ENCODE data around the gene ANKRD40. TPM values are rescaled to one million over a fixed set of nuclear protein-coding genes. Genes with fewer than 3 reads are reported as not detected.

ANKRD40 gene
- total RNA-seq, 1 experiment from 2014 or later = 83.1 TPM

GRCh38 chr17:50697663-50698272 lies 9.9 kb downstream of the ANKRD40 start:
- no peak for DNase-seq (ENCODE audit: low read depth in 1 of 2, low spot score in 2 of 2)
- Histone ChIP-seq H3K27me3 (replicated peaks) (no peaks in the 10 kb centered on the region), H3K9me3 (replicated peaks) (no peaks in the 10 kb centered on the region; the same call in 1 of the 2 replicates), H3K4me3 (no peak overlapping the region), H3K36me3 (peaks cover 98% of the 10 kb centered on the region), H3K27ac (no peak overlapping the region), H3K4me1 (replicated peaks) (peaks cover 19% of the 10 kb centered on the region)

GRCh38 chr17:50697062-50697461 lies 10.7 kb downstream of the ANKRD40 start:
- no peak for DNase-seq (ENCODE audit: low read depth in 1 of 2, low spot score in 2 of 2)
- H3K36me3 ChIP-seq = peaks cover 98% of the 10 kb centered on the region

GRCh38 chr17:50696365-50696879 lies 11.3 kb downstream of the ANKRD40 start:
- no peak overlapping the region for H3K4me3 ChIP-seq
- DNase-seq (ENCODE audit: low read depth in 1 of 2, low spot score in 2 of 2) = no peak
- peaks cover 95% of the 10 kb centered on the region for H3K36me3 ChIP-seq
- no peaks in the 10 kb centered on the region; the same call in 1 of the 2 replicates for H3K9me3 ChIP-seq (replicated peaks)
- H3K27ac ChIP-seq = no peak overlapping the region
- H3K27me3 ChIP-seq (replicated peaks) = no peaks in the 10 kb centered on the region
- H3K4me1 ChIP-seq (replicated peaks) = peaks cover 21% of the 10 kb centered on the region

More at GRCh38 chr17:50697062-50697461, 10.7 kb downstream of the ANKRD40 start:
- Histone ChIP-seq H3K4me3 (no peak overlapping the region), H3K27me3 (replicated peaks) (no peaks in the 10 kb centered on the region), H3K4me1 (replicated peaks) (peaks cover 21% of the 10 kb centered on the region), H3K27ac (no peak overlapping the region), H3K9me3 (replicated peaks) (no peaks in the 10 kb centered on the region; the same call in 1 of the 2 replicates)

- Histone ChIP-seq H3K27ac (no peak overlapping the region; the same call in 1 of the 2 replicates), H3K4me3 (no peak overlapping the region)
- DNase-seq (ENCODE audit: low read depth in 1 of 2, low spot score in 2 of 2) = no peak
These were observed 14.6 kb downstream of the ANKRD40 start for GRCh38 chr17:50693036-50693682.

DNA sequence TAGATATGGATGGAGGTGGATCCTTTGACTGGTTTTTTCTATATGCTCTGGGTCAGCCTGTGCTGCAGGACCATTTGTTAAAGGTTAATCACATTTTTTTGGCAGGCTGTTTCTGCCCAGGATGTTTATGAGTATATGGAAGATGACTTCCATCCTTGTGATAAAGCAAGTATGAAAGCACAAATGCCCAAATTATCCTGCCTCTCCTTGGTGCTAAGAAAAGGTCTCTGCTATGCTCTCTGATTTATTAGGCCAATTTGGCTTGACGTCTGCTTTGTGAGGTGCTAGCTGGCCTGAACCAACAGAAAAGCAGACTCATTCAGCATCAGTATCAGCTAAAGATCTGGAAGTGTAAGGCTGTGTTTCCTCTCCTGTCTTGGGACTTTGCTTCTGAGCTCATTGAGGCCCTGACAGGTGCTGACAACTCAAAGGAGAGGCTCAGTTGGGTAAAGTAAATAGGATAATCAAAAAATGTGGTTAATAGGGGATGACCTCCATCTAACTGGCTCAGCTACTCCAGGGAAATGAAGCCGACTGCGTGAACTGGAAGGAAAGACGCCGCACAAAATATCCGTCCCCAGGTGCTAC lies 15.2 kb downstream of the ANKRD40 start:
- peaks cover 58% of the 10 kb centered on the region for H3K36me3 ChIP-seq
- H3K27ac ChIP-seq = no peak overlapping the region

More at GRCh38 chr17:50693036-50693682, 14.6 kb downstream of the ANKRD40 start:
- Histone ChIP-seq H3K9me3 (replicated peaks) (no peaks in the 10 kb centered on the region; the same call in 1 of the 2 replicates), H3K36me3 (peaks cover 64% of the 10 kb centered on the region), H3K27me3 (replicated peaks) (no peaks in the 10 kb centered on the region), H3K4me1 (replicated peaks) (peaks cover 21% of the 10 kb centered on the region)

DNA sequence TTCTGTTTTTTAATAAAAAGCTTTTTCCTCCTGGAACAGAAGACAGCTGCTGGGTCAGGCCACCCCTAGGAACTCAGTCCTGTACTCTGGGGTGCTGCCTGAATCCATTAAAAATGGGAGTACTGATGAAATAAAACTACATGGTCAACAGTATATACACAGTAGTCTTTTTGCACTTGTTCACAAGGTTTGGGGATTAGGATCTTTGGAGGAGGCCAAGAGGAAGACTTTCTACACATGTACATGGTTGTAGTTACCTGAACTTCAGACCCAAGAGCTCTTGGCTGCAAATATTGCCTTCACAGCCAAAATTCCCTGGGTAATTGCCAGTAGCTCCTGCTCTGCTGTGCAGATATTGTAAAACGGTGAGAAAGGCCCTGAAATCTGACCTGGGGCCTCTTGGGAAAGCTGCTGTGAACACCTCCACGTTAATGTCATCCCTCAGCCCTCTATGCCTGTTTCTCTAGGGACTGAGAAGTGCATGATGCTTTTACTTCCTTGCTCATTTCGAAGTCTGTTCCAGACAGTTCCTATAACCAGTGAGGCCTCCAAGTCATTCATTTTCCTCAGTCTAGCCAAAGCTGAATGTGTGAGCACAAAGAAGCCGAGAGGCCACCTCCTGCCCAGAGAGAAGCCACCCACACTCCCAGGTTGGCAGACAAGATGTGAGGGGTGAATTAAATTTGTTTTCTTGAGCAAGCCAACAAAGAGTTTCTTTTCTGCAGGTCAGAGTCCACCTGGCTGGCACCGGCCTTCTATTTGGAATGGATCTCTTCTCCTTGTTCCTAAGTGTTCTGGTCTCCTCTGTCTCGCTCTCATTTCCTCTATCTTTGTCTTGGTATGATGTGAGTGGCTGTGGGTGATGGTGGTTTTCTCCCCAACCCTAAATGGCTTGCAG lies 15.9 kb downstream of the ANKRD40 start:
- peaks cover 25% of the 10 kb centered on the region for H3K4me1 ChIP-seq (replicated peaks)
- no peaks in the 10 kb centered on the region for H3K27me3 ChIP-seq (replicated peaks)
- no peak overlapping the region for H3K4me3 ChIP-seq
- H3K9me3 ChIP-seq (replicated peaks) = no peaks in the 10 kb centered on the region
- peaks cover 50% of the 10 kb centered on the region for H3K36me3 ChIP-seq
- no peak for DNase-seq (ENCODE audit: low read depth in 1 of 2, low spot score in 2 of 2)
- H3K27ac ChIP-seq = no peak overlapping the region

More for the DNA sequence above, 15.2 kb downstream of the ANKRD40 start:
- Histone ChIP-seq H3K9me3 (replicated peaks) (no peaks in the 10 kb centered on the region; the same call in 1 of the 2 replicates), H3K4me1 (replicated peaks) (peaks cover 21% of the 10 kb centered on the region), H3K4me3 (no peak overlapping the region), H3K27me3 (replicated peaks) (no peaks in the 10 kb centered on the region)
- DNase-seq (ENCODE audit: low read depth in 1 of 2, low spot score in 2 of 2) = no peak

DNA sequence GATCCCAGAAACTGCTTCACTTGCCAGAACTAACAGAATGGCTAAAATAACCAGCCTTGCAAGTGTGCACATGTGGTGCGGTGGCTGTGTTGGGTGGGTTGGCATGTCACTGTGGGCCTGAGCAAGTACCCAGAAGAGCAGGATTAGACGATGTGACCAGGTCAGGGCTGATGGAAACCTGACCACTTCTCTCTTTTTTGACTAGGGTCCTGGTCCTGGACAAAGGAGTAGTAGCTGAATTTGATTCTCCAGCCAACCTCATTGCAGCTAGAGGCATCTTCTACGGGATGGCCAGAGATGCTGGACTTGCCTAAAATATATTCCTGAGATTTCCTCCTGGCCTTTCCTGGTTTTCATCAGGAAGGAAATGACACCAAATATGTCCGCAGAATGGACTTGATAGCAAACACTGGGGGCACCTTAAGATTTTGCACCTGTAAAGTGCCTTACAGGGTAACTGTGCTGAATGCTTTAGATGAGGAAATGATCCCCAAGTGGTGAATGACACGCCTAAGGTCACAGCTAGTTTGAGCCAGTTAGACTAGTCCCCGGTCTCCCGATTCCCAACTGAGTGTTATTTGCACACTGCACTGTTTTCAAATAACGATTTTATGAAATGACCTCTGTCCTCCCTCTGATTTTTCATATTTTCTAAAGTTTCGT lies 16.7 kb downstream of the ANKRD40 start:
- H3K27ac ChIP-seq = no peak overlapping the region
- H3K4me1 ChIP-seq (replicated peaks) = peaks cover 31% of the 10 kb centered on the region

GRCh38 chr17:50689956-50690886 lies 17.5 kb downstream of the ANKRD40 start:
- Histone ChIP-seq H3K4me3 (no peak overlapping the region), H3K27me3 (replicated peaks) (no peaks in the 10 kb centered on the region), H3K27ac (no peak overlapping the region), H3K36me3 (peaks cover 34% of the 10 kb centered on the region), H3K4me1 (replicated peaks) (peaks cover 31% of the 10 kb centered on the region), H3K9me3 (replicated peaks) (no peaks in the 10 kb centered on the region)
- no peak for DNase-seq (ENCODE audit: low read depth in 1 of 2, low spot score in 2 of 2)

More for the DNA sequence above, 16.7 kb downstream of the ANKRD40 start:
- Histone ChIP-seq H3K4me3 (no peak overlapping the region), H3K9me3 (replicated peaks) (no peaks in the 10 kb centered on the region), H3K36me3 (peaks cover 42% of the 10 kb centered on the region), H3K27me3 (replicated peaks) (no peaks in the 10 kb centered on the region)
- DNase-seq (ENCODE audit: low read depth in 1 of 2, low spot score in 2 of 2) = no peak

- no peak for DNase-seq (ENCODE audit: low read depth in 1 of 2, low spot score in 2 of 2)
- H3K36me3 ChIP-seq = peaks cover 25% of the 10 kb centered on the region
- H3K4me1 ChIP-seq (replicated peaks) = peaks cover 24% of the 10 kb centered on the region
- no peak overlapping the region for H3K4me3 ChIP-seq
- H3K27me3 ChIP-seq (replicated peaks) = no peaks in the 10 kb centered on the region
- no peaks in the 10 kb centered on the region for H3K9me3 ChIP-seq (replicated peaks)
- H3K27ac ChIP-seq = no peak overlapping the region
These were observed 18.5 kb downstream of the ANKRD40 start for GRCh38 chr17:50689251-50689650.

DNA sequence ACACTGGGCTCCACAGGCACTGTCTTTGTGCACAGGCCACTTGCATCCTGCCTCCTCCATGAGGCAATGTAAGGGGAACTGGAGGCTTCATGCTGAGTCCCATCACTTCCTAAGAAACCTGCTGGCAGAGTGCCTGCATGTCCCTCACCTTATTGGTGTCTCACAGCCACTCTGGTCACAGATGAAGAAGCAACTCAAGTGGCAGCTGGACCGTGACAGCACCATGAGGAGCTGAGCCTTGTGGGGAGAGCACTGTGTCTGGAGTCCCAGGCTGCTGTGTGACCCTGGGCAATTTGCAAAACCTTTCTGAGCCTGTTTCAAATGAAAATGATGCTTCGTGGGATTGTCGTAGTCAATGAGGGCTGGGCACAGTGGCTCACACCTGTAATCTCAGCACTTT lies 19.5 kb downstream of the ANKRD40 start:
- no peak overlapping the region for H3K4me3 ChIP-seq
- H3K27me3 ChIP-seq (replicated peaks) = no peaks in the 10 kb centered on the region
- peaks cover 16% of the 10 kb centered on the region for H3K36me3 ChIP-seq
- H3K4me1 ChIP-seq (replicated peaks) = peaks cover 16% of the 10 kb centered on the region
- no peak overlapping the region for H3K27ac ChIP-seq
- no peak for DNase-seq (ENCODE audit: low read depth in 1 of 2, low spot score in 2 of 2)
- H3K9me3 ChIP-seq (replicated peaks) = no peaks in the 10 kb centered on the region

DNA sequence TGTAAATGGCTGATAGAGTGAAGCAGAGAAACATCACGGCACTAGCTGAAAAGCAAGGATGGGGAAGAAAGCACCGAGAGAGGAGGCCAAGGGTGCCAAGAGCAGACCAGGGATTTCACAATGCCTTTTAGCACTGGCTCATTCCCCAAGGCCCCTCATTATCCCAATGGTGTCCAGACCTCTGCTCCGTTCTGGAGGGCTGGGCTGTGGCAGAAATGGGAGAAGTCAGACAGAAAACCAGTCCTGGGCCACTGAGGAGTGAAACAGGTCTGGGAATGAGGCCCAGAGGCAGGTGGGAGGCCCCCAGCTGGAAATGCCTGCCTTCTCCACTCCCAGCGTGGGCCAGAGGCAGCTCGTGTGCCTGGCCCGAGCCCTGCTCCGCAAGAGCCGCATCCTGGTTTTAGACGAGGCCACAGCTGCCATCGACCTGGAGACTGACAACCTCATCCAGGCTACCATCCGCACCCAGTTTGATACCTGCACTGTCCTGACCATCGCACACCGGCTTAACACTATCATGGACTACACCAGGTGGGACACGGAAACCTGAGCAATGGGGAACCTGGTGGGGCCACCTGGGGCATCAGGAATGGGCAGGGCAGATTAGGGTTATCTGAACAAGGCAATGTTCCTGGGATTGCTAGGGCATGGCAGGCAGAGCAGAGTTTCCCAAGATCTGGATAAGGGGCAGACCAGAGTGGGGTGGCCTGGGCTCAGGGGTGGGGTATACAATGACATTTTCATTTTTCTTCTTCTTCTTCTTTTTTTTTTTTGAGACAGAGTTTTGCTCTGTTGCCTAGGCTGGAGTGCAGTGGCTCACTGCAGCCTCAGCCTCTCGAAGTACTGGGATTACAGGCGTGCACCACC lies 20.3 kb downstream of the ANKRD40 start:
- DNase-seq (ENCODE audit: low read depth in 1 of 2, low spot score in 2 of 2) = no peak
- Histone ChIP-seq H3K36me3 (peaks cover 8% of the 10 kb centered on the region), H3K4me1 (replicated peaks) (peaks cover 10% of the 10 kb centered on the region), H3K9me3 (replicated peaks) (no peaks in the 10 kb centered on the region), H3K27ac (no peak overlapping the region), H3K27me3 (replicated peaks) (no peaks in the 10 kb centered on the region), H3K4me3 (no peak overlapping the region)

All from SJSA1 (cell line).